Heart right ventricle (tissue), 16 donors: ENCODE measurements around the gene PLXDC2. TPM values are rescaled to one million over a fixed set of nuclear protein-coding genes. Genes with fewer than 3 reads are reported as not detected.

ENCODE experiments used
- ATAC-seq, 8 donors: fragments of 200-7000 bp; cut with Tn5 transposase; one replicate each; pipeline ENCODE4 v1.9.1; 2020; ENCODE audit warnings: mild to moderate bottlenecking in 8 of 8, moderate library complexity in 8 of 8, moderate number of reproducible peaks in 1 of 8
- DNase-seq, 2 donors: peaks; one replicate each; pipeline ENCODE4 v3.0.0-alpha.2; 2020
- H3K27ac ChIP-seq, 10 donors: fragments of 200-600 bp; sonication (generic) in 2 of 10; one replicate each; pipeline versions ENCODE4 v1.5.0 to v1.8.0; 2020 to 2022; ENCODE audit warnings: mild to moderate bottlenecking in 3 of 10
- H3K27me3 ChIP-seq, 7 donors: fragments of 200-600 bp; one replicate each; pipeline ENCODE4 v1.8.0; 2021 to 2022; ENCODE audit warnings: mild to moderate bottlenecking in 2 of 7
- H3K36me3 ChIP-seq, 9 donors: fragments of 200-600 bp; sonication (generic) in 1 of 9; one replicate each; pipeline versions ENCODE4 v1.5.0 to v1.8.0; 2020 to 2022; ENCODE audit warnings: mild to moderate bottlenecking in 2 of 9
- H3K4me1 ChIP-seq, 9 donors: fragments of 200-600 bp; sonication (generic) in 1 of 9; one replicate each; pipeline versions ENCODE4 v1.5.0 to v1.8.0; 2020 to 2022; ENCODE audit warnings: mild to moderate bottlenecking in 4 of 9
- H3K4me3 ChIP-seq, 10 donors: fragments of 200-600 bp; sonication (generic) in 2 of 10; one replicate each; pipeline versions ENCODE4 v1.5.0 to v1.8.0; 2020 to 2022; ENCODE audit warnings: mild to moderate bottlenecking in 7 of 10, moderate library complexity in 2 of 10
- H3K9me3 ChIP-seq, 11 donors: fragments of 200-600 bp in 10 of 11; sonication (generic) in 2 of 11; one replicate each; pipeline versions ENCODE4 v1.5.0 to v1.8.0; 2013 to 2022; ENCODE audit warnings: mild to moderate bottlenecking in 2 of 11, control low read depth in 1 of 11, moderate library complexity in 1 of 11
- CTCF ChIP-seq, 9 donors: fragments of 200-600 bp; sonication (generic) in 2 of 9; IDR thresholded peaks; one replicate each; pipeline versions ENCODE4 v1.5.0 to v1.8.0; 2021 to 2022; ENCODE audit warnings: antibody characterized with exemption in 9 of 9, mild to moderate bottlenecking in 5 of 9, moderate library complexity in 1 of 9
- WGBS, 2 donors: extraction: QIAGEN DNeasy Blood & Tissue Kit; methylation state at CpG; one replicate each; pipeline ENCODE4 v1.1.7; 2013; ENCODE audit warnings: inconsistent platforms in 1 of 2; 5-methylcytosine and 5-hydroxymethylcytosine counted together
- intact Hi-C, 10 donors: fragments of 100-400 bp; cut with DNase I; formaldehyde crosslinking; loops; one replicate each; pipeline versions ENCODE4 v1.11.1 to v1.14.2; 2022
- polyA plus RNA-seq, 2 donors: library from polyadenylated mRNA; stranded (reverse); fragments of 200-250 nt; gene quantifications; one replicate each; pipeline ENCODE4 v1.2.3, GENCODE V29; 2013
- total RNA-seq, 10 donors: library from RNA; stranded (reverse); fragmentation: NEBNext Ultra II Directional in 3 of 10; extraction: Animal tissue kit (Norgen Biotek cat#: 25700) in 3 of 10; gene quantifications; one replicate each; pipeline versions ENCODE4 v1.2.1 to v1.2.4, GENCODE V29; 2021 to 2023
- donor health status: Arrhythmogenic right ventricular cardiomyopathy.
- donor health status: ischemic (EF 13 %, LVEDD 7.1; RV severe dilation, severe dysfunction).
- donor health status: healthy with polysubstance abuse.
- donor health status: DM: no; HTN: yes; CAD: no.
- donor health status: DM: no; HTN: no; CAD: no.
- donor health status: ischemic (EF 25% LVEDD 6.9; RV normal size, moderate dysfunction).
- donor health status: ischemic (EF 25% LVEDD 5.7; RV mildly dilated, moderate dysfunction).
- donor health status: healthy.
- donor health status: DM: yes; HTN: yes; CAD: no.
- donor health status: Ischemic cardiomyopathy.
- donor health status: ischemic (EF 35%, LVEDD 5.7; RV mildly dilated, moderate dysfunction).
- donor health status: nonischemic (EF 11% LVEDD 7.7; RV severe dilation, severe dysfunction).
- donor health status: DM: yes; HTN: yes; CAD: no.
- donor health status: PGD.
- donor health status: ischemic (EF 29% LVEDD 5.4; RV normal size, mild dysfunction).
- donor health status: nonischemic (EF 23%, LVEDD 6.1; RV moderate dilation, normal function).

PLXDC2 gene
- total and polyA plus RNA-seq, 12 donors = 4.6 to 26.8 (median 16.9) TPM

GRCh38 chr10:19920075-19920726, 104.0 kb downstream of the PLXDC2 start:
- no peak for ATAC-seq
- Histone ChIP-seq H3K27me3 (no peaks in the 10 kb centered on the region), H3K4me3 (no peak overlapping the region), H3K36me3 (no peaks in the 10 kb centered on the region), H3K4me1 (peaks cover 16 to 66% (median 38%) of the 10 kb centered on the region in 9 donors), H3K27ac (peak overlapping the region in 3 of 10 donors; percentile 3 to 83 (median 64)), H3K9me3 (peaks cover 0 to 5% (median 0%) of the 10 kb centered on the region in 11 donors)
- DNase-seq = no peak
- intact Hi-C loops = no loop called here
- no peak for TF ChIP-seq CTCF (IDR thresholded peaks at IDR 0.05)
- WGBS, 2 donors = 95 to 98% methylated on average over 4 of the region's 4 CpGs

GRCh38 chr10:19921300-19922140, 105.3 kb downstream of the PLXDC2 start:
- Histone ChIP-seq H3K9me3 (no peaks in the 10 kb centered on the region), H3K36me3 (no peaks in the 10 kb centered on the region), H3K4me3 (no peak overlapping the region), H3K27me3 (no peaks in the 10 kb centered on the region), H3K27ac (peak overlapping the region; percentile 6 to 83 (median 63)), H3K4me1 (peaks cover 16 to 67% (median 38%) of the 10 kb centered on the region in 9 donors)
- peak; percentile 56 to 82 (median 64) for ATAC-seq
- intact Hi-C loops = no loop called here
- DNase-seq = no peak
- 73 to 74% methylated on average over 13 of the region's 13 CpGs for WGBS, 2 donors
- no peak for TF ChIP-seq CTCF (IDR thresholded peaks at IDR 0.05)

GRCh38 chr10:19922236-19922963, 106.2 kb downstream of the PLXDC2 start:
- Histone ChIP-seq H3K4me3 (no peak overlapping the region), H3K9me3 (no peaks in the 10 kb centered on the region), H3K27me3 (no peaks in the 10 kb centered on the region), H3K27ac (peak overlapping the region; percentile 6 to 83 (median 63)), H3K36me3 (no peaks in the 10 kb centered on the region), H3K4me1 (peaks cover 16 to 67% (median 38%) of the 10 kb centered on the region in 9 donors)
- ATAC-seq = peak; percentile 40 to 80 (median 67)
- intact Hi-C loops = no loop called here
- no peak for TF ChIP-seq CTCF (IDR thresholded peaks at IDR 0.05)
- WGBS, 2 donors = 72% methylated on average over 3 of the region's 3 CpGs
- peak in 1 of 2 donors; percentile 40 for DNase-seq

GRCh38 chr10:19925064-19925463, 108.8 kb downstream of the PLXDC2 start:
- DNase-seq (no peak), ATAC-seq (peak in 3 of 8 donors; percentile 48 to 69 (median 62))
- intact Hi-C loops = loop anchor here in 2 of 10 donors (5.0 kb wide), 2 partner anchors 42 to 98 kb away; no protein-coding TSS in a partner anchor
- no peaks in the 10 kb centered on the region for H3K9me3 ChIP-seq
- no peaks in the 10 kb centered on the region for H3K36me3 ChIP-seq
- H3K27me3 ChIP-seq = no peaks in the 10 kb centered on the region
- H3K4me3 ChIP-seq = no peak overlapping the region
- peaks cover 5 to 55% (median 33%) of the 10 kb centered on the region in 9 donors for H3K4me1 ChIP-seq
- TF ChIP-seq CTCF (IDR thresholded peaks at IDR 0.05) = no peak
- no peak overlapping the region for H3K27ac ChIP-seq
- WGBS, 2 donors = 49 to 54% methylated on average over 4 of the region's 4 CpGs
